HUDEP-2 (cell line): ENCODE measurements around the gene KLHDC7B.
"Not testable (repeated sequence)": the region's sequence is repeated elsewhere in the genome, so short reads cannot be mapped to it uniquely, and the experiment has no call there.

ENCODE experiments used
- DNase-seq, 76 experiments: peaks; one replicate each; lab custom pipeline; 2025; ENCODE audit not compliant: unreplicated experiment in 76 of 76; lab: John Stamatoyannopoulos, UW

Gene KLHDC7B

DNA sequence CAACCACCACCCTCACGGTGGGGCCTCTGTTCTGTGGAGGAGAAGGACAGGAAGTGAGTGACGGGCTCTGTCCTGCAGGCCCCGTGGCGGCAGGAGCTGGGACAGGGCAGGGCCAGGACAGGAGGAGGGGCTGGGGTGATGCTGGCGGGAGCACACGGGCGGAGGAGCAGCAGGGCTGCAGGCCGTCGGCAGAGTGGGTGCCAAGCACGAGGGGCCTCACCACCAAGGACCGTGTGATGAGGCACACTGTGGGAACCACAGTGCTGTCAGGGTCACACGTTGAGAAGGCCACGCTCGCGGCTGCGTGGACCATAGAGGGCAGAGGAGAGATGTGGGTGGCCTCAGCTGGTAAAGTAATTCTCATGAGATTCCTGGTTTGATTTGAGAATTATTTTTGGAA, 28.8 kb upstream of the KLHDC7B start:
- DNase-seq = no peak

DNA sequence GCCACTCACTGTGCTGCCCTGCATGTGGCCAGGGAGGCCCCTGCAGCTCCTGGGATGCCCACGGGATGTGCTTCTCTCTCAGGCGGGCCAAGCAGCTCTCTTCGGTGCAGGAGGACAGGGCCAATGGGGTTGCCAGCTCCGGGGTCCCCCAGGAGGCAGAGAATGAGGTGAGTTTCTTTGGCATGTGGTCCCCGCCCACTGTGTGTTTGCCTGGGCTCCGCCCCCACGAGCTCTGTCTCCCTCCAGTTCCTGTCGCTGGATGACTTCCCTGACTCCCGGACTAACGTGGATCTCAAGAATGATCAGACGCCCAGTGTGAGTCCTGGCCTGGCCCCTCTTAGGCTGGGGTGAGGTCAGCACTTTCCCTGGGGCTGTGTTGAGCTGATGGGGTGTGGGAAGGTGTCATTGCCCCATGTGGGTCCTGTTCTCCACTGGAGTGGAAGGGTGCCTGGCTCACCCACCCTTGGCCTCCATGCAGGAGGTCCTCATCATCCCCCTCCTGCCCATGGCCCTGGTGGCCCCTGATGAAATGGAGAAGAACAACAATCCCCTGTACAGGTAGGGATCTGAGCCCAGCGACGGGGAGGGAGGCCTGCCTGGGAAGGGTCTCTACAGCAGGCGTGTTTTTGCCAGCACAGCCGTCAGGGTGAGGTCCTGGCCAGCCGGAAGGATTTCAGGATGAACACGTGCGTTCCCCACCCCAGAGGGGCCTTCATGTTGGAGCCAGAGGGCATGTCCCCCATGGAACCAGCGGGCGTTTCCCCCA, 28.0 kb upstream of the KLHDC7B start:
- no peak for DNase-seq

DNA sequence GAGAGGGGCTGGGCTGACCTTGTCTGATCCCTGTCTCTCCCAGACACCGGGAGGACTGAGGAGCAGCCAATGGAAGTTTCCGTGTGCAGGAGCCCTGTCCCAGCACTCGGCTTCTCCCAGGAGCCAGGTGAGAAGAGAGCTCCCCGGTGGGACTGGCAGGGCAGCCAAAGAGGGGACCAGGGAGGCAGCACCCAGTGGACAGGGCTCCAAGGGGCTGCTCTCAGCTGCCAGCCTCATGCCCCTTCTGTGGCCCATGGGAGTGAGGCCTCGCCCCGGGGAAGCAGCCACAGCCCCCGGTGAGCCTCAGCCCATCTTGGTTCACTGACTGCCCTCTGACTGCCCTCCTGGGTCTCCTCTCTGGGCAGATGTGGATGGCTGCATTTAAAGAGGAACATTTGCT, 27.1 kb upstream of the KLHDC7B start:
- no peak for DNase-seq

DNA sequence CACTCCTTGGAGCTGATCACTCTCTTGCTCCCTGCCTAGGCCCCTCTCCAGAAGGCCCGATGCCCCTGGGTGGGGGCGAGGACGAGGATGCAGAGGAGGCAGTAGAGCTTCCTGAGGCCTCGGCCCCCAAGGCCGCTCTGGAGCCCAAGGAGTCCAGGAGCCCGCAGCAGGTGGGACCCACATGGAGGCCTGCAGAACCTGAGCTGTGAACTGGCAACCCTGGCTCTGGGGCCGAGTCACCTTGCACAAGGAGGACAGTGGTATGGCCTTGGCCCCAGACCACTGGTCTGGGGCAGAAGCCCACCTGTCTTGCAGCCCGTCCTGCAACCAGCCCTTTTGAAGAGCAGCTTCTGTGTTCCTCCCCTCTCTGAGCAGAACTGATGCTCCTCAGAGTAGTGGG, 26.5 kb upstream of the KLHDC7B start:
- DNase-seq = no peak

DNA sequence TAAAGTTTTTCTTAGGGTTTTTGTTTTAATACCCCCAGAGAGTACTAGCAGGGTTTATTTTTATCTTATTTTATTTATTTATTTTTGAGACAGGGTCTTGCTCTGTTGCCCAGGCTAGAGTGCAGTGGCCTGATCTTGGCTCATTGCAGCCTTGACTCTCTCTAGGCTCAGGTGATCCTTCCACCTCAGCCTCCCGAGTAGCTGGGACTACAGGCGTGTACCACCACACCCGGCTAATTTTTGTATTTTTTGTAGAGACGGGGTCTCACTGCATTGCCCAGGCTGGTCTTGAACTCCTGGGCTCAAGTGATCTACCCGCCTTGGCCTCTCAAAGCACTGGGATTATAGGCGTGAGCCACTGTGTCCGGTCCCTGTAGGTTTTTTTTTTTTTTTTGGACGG, 25.5 kb upstream of the KLHDC7B start:
- DNase-seq = not testable (repeated sequence)

GRCh38 chr22:50520826-50521453, 24.8 kb upstream of the KLHDC7B start:
- DNase-seq = no peak

DNA sequence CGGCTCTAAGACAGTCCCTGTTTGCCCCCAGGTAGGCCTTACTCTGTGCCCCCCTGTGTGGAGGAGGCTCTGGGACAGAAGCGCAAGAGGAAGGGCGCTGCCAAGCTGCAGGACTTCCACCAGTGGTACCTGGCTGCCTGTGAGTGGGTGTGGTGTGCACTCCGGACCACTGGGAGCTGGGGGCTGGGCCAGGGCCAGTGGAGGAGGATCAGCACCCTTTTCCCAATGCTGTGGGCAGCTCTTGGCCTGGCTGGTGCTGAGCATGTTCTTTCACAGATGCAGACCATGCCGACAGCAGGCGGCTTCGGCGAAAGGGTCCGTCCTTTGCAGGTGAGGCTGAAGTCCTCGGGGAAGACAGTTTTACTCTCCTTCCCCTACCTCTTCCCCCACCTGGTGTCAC, 24.0 kb upstream of the KLHDC7B start:
- no peak for DNase-seq

DNA sequence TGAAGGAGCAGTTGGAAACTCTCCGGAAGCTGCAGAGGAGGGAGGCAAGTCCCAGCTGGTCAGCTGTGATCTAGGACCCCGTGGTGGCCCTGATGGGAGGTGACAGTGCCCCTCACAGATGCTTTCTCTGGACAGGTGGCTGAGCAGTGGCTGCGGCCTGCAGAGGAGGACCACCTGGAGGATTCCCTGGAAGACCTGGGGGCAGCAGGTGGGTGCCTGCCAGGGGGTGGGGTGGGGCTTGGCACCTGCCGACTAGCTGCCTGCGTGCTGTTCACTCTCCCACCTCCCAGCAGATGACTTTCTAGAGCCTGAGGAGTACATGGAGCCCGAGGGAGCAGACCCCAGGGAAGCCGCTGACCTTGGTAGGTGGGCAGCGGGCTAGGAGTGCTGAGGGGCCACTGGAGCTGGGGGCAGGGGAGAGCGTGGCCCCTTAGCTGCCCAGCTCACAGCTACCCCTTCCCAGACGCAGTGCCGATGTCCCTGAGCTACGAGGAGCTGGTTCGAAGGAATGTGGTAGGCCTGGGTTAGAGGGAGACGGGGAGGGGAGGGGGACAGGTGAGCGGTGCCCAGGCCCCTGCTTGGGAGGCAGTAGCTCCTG, 23.4 kb upstream of the KLHDC7B start:
- DNase-seq = no peak

DNA sequence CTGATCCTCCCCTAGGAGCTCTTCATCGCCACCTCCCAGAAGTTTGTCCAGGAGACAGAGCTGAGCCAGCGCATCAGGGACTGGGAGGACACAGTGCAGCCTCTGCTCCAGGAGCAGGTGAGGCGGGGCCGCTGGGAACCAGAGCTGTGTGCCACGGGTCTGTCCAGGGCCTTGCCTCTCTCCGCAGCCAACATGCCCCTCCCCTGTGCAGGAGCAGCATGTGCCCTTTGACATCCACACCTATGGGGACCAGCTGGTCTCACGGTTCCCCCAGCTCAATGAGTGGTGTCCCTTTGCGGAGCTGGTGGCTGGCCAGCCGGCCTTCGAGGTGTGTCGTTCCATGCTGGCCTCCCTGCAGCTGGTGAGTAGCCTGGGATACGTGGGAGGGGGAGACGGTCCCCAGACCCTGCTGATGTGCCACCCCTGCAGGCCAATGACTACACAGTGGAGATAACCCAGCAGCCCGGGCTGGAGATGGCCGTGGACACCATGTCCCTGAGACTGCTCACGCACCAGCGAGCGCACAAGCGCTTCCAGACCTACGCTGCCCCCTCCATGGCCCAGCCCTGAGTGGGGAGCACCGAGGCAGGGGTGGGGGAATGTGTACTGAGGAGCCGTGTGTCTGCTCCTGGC, 22.8 kb upstream of the KLHDC7B start:
- DNase-seq = no peak

- DNase-seq = no peak
These were observed 22.3 kb upstream of the KLHDC7B start for GRCh38 chr22:50523458-50523805.

- no peak for DNase-seq
These were observed 21.7 kb upstream of the KLHDC7B start for GRCh38 chr22:50523806-50524675.

DNA sequence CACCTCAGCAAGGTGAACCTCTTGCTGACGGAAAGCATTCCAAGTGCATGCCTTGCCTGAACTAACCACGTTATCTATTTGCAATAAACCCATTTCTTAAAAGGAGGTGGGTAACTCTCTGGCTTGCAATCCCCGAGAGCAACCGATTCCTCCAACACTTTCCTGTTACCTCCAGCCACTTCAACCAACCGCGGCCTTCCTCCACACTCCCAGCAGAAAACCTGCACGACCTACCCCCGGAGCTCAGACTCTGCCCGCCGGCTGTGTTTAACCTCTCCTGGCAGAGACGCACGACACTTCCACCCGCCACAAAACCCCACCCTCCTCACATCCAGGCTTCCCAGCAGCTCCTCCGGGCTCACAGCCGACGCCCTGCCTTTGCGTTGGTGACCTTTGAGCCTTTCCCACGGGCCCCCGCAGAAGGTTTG, 21.0 kb upstream of the KLHDC7B start:
- peak in 16 of 76 experiments; percentile 40 to 85 (median 54) for DNase-seq

GRCh38 chr22:50525104-50525857, 20.4 kb upstream of the KLHDC7B start, which contains the start of gene SCO2:
TSS of gene SCO2 (minus strand) at chr22:50525598. CDS start at chr22:50524411, 1,187 bp downstream.
- peak in 74 of 76 experiments; percentile 75 to 97 (median 94) for DNase-seq

DNA sequence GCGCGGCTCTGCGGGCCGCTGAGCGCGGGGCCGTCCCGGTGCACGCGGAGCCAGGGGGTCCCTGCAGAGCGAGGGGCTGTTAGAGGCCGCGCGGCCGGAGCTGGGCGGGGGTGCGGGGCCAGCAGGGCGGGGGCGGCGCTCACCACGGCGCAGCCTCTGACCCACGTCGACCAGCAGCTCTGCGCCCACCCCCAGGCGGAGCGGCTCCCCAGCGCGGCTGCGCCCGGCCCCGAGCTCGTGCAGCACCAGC, 19.9 kb upstream of the KLHDC7B start:
- DNase-seq = peak in 1 of 76 experiments; percentile 59

DNA sequence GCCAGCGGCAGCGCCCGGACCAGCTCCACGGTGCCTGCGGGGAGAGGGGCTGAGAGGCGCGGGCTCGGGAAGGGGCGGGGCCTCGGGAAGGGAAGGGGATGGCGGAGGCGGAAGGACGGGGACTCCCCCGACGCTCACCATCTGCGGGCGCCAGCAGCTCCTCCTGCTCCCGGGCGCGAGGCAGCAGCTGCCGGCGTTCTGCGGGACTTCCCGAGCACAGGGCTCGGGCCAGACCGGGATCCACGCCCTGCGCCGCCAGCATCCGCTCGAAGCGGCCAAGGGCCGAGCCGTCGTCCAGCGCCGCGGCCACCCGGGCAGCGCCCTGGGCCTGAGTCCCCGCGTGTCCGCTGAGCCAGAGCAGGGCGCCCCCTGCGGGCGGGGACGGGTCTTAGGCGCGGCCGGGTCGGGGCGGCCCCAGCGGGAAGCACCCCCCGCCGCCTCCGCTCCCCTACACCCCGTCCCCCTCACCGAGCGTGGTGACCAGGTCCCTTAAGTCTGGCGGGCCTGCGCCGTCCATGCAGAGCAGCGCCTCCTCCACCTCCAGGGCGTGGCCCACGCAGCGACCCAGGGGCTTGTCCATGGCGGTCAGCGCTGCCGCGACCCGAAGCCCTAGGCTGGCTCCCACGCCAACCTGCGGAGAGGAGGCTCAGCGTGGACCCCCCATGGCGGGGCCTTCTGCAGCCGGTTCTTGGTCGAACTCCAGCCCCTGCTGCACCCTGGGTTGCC, 19.4 kb upstream of the KLHDC7B start:
- peak in 59 of 76 experiments; percentile 16 to 79 (median 55) for DNase-seq

- peak in 61 of 76 experiments; percentile 14 to 82 (median 52) for DNase-seq
These were observed 18.6 kb upstream of the KLHDC7B start for GRCh38 chr22:50526834-50527801.

DNA sequence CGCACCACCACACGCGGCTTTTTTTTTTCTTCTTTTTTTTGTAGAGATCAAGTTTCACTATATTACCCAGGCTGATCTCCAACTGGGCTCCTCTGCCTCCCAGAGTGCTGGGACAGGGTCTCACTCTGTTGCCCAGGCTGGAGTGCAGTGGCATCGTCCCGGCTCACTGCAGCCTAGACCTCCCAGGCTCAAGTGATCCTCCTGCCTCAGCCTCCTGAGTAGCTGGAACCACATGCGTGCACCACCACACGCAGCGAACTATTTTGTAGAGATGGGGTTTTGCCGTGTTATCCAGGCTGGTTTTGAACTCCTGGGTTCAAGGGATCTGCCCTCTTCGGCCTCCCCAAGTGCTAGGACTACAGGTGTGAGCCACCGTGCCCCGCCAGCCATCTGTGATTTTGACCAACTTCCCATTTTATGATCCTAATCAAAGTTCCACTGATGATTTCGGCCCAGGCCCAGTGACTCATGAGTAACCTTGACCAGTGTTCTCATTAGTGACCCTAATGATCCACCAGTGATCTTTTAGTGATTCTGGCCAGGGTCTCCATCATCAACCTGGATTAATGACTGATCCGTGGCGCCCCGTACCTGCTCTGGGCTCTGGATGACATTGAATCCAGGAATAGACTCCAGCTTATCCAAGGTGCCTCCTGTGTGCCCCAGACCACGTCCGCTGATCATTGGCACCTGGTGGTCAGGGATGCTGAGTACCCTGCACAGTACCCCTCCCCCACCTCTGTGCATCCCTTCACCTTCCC, 17.6 kb upstream of the KLHDC7B start:
- no peak for DNase-seq
